SH-SY5Y (cell line): Measurements from ENCODE around the gene PTGR3.

ENCODE experiments used
- GATA2 ChIP-seq: IDR thresholded peaks from 2 replicates; pipeline ENCODE4 v1.6.1; 2011; ENCODE audit warnings: mild to moderate bottlenecking, low read depth, low read length
- GATA3 ChIP-seq: IDR thresholded peaks from 2 replicates; pipeline ENCODE4 v1.6.1; 2011; ENCODE audit warnings: low read depth, mild to moderate bottlenecking, low read length, moderate library complexity

Gene PTGR3

GRCh38 chr18:75246721-75247610 lies 38.0 kb upstream of the PTGR3 start:
- no peak for TF ChIP-seq GATA3
- TF ChIP-seq GATA2, result no peak

GRCh38 chr18:75244351-75245313 lies 35.7 kb upstream of the PTGR3 start:
- TF ChIP-seq GATA3, result no peak
- no peak for TF ChIP-seq GATA2

- TF ChIP-seq GATA2 (no peak), GATA3 (no peak)
Measured at GRCh38 chr18:75241705-75242104, 32.8 kb upstream of the PTGR3 start.

- TF ChIP-seq GATA2 (no peak), GATA3 (no peak)
Measured at GRCh38 chr18:75240433-75240832, 31.5 kb upstream of the PTGR3 start.

GRCh38 chr18:75238786-75239185 lies 29.8 kb upstream of the PTGR3 start:
- TF ChIP-seq GATA3 (no peak), GATA2 (no peak)

- no peak for TF ChIP-seq GATA2
- TF ChIP-seq GATA3, result no peak
Measured at GRCh38 chr18:75238100-75238499, 29.2 kb upstream of the PTGR3 start.

- TF ChIP-seq GATA3 (no peak), GATA2 (no peak)
Measured at GRCh38 chr18:75235896-75236295, 27.0 kb upstream of the PTGR3 start.

GRCh38 chr18:75234901-75235300 lies 26.0 kb upstream of the PTGR3 start:
- TF ChIP-seq GATA2, result no peak
- no peak for TF ChIP-seq GATA3

GRCh38 chr18:75231053-75231406 lies 22.1 kb upstream of the PTGR3 start:
- TF ChIP-seq GATA2 (no peak), GATA3 (no peak)

GRCh38 chr18:75230163-75231052 lies 21.5 kb upstream of the PTGR3 start:
- TF ChIP-seq GATA3 (no peak), GATA2 (no peak)

GRCh38 chr18:75229437-75229836 lies 20.5 kb upstream of the PTGR3 start:
- TF ChIP-seq GATA3, result no peak
- no peak for TF ChIP-seq GATA2

GRCh38 chr18:75228967-75229366 lies 20.0 kb upstream of the PTGR3 start:
- TF ChIP-seq GATA2 (no peak), GATA3 (no peak)

- TF ChIP-seq GATA3, result no peak
- TF ChIP-seq GATA2, result no peak
Measured at GRCh38 chr18:75227535-75228296, 18.8 kb upstream of the PTGR3 start.
